ENCODE results near the gene OSBPL5.

Gene OSBPL5

DNA sequence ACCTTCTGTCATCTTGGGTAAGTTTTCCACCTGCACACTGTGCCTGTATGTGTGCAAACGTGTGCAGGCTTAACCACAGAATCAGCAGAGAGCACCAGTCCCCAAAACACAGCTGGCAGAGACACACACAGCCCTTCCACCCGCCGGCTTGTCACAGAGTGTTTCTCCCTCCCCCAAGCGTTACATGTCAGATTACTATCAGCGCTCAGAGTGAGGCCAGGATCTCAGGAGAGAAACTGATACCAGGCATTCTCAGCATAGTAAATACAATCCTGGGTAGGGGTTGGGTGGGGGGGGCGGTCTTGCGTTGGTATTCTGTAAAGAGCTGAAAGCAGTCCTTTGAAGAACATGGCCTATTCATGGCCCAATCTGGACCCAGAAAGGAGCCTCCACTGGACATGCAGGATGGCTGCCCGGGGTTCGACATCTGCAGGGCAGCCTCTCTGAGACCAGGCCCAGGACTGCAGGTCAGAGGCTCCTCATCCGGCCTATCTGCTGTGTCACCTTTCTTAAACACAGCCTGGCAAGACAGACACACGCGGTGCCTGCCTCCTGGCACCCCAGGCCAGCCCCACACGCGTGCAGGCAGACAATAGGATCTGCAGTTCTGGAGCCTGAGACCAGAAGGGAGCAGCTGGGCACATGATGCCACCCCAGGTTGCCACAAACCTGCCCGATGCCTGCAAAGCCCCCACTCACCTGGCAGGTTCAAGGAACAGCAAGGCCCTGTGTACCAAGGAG, 1.7 kb downstream of the OSBPL5 start:
- no peak for DNase-seq (ENCODE audit: low read depth)

DNA sequence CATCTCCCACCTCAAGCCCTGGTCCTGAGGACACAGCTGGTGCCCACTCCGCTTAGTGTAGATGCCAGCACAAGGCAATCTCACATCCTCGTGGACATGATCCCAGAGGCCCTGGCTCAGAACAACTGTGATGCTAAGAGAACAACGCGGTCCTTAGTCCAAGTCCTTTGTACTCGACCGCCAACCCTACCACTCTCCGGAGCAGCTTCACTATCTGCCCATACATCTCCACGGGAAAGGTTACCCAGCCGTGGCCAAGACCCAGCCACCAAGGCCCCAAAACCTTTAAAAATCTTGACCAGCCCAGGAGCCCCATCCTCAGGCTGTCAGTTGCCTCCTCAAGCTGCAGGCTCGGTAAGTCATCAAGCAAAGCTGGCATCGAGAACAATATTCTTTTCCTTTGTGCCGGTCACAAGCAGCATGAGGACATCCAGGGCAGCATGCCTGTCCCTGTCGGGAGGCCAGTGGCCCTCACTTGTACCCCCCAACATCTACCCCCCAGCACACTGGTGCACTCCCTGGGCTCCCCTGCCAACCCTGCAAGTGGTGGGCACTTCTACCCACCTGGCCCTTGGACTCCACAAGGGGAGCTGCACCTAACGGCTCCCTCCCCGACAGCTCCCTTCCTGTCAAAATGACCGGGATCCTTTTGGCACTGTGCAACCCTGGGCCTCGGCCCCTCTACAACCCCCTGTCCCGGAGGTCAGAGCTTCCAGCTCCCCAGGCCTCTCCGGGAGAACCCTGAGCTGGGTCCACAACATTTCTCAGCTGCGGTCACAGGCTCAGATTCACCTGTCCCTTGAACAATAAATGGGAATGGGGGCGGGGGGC, 2.5 kb downstream of the OSBPL5 start:
- no peak for DNase-seq (ENCODE audit: low read depth)

DNA sequence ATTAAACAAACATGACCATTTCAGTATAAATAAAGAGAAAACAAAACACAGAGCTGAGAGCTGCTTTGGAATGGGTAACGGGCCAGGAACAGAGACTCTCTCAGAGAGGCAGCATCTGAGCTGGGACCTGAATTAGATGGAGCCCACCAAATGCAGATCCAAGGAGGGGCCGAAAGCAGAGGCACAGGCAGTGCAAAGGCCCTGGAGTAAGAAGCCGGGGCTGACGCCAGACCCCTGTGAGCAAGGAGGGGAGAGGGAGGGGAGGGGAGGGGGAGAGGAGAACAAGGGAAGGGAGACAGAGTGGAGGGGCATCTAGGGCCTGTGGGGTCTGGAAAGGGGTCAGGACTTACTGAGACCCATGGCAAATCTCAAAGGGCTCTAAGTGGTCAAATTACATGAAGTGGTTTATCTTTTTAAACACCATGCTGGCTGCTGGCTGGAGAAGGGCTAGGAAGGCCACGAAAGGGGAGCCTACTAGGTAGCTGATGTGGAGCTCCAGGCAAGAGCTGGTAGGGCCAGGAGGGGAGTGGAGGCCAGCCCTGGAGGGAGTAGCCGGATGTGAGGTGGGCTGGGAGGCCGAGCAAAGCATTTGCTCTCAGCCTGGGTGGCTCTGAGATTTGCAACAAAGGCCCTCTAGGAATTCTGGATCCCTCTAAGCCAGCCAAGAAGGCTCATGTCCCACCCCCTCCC, 3.2 kb downstream of the OSBPL5 start:
- no peak for DNase-seq (ENCODE audit: low read depth)

DNA sequence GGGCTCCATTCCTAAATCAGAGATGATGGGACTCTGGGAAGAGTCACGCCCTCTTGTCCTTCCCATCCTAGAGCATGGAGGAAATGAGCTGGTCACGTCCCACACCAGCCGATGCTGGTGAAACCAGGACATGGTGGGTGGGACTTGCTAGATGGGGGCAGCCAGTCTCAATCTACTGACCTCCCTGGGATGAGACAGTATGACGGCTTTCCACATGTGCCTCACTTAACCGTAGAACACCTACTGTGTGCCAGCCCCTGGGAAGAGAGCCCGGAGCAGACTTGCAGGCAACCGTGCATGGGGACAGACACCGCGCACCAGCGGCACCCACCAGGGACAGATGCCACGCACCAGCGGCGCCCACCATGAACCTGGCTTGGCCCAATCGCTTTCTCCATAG, 3.8 kb downstream of the OSBPL5 start:
- no peak for DNase-seq (ENCODE audit: low read depth)

DNA sequence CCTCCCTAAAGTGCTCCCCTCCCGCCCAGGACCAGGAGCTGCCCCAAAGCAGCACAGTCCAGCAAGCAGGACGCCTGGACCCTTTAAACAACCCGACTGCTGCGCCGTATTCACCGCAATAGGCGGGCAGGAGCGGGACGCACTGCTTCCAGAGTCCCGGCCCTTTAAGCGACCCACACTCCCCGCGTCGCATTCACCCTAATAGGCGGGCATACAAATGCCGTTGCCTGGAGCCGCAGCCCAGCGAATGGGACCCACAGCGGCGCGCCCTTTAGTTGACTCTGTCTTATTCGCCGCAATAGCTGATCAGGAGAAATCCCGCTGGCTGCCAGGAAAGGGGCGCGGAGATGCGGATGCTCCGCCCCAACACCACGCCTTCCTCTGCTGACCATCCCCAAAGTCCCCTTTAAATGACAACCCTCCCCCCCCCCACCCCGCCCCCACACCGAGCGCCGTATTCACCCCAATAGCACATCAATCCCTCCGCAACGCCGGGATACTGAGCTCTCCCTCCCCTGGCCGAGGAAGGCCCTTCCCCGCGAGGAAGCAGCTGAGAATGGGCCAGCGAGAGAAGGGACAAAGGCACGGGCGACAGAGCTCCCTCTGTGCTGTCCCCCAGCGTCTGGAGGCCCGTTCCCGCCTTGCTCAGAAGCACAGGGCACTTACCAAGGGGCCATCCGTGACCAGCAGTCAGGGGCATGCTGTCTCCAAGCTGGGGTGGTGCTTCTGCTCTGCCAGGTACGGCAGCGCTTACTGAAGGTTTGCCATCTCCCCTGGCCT, 4.7 kb downstream of the OSBPL5 start:
- peak; percentile 77 for DNase-seq (ENCODE audit: low read depth)

DNA sequence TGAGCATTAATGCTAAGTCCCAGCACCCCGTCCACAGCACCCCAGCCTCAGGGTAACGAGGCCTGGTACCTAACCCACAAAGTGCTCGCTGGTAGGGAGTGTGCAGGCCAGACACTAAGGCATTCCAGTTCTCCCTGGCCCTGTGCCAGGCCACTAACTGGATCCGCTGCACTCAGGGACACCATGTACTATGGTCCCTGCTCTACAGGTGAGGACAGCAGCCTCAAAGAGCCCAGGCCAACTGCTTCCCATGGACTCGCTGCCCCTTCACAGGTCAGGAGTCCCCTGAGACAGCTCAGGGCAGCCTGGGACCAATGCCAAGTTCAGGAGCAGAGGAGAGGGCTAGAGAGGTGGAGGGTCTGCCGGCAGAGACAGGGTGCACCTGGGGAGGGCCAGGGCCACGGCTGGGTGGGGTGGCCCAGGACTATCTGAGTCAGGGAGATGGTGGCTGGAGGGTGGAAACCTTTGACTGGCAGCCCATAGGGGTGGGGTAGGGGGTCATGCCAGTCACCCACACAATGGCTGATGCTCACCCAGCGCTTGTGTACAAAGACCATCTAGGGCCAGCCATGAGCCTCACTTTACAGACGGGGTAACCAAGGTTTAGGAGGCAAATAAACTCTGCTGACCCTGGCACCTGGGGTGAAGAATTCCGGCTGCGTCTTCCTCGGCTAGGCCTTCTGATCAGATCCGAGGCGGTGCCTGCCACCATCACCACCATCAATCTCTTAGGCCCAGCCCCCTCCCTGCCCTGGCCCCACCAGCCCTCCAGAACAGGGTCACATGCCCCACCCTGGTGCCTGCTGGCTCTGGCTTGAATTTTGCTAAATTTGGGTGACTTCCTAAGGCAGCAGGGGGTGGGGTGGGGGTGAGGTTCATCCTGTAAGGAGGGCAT, 5.6 kb downstream of the OSBPL5 start:
- DNase-seq (ENCODE audit: low read depth), result no peak

DNA sequence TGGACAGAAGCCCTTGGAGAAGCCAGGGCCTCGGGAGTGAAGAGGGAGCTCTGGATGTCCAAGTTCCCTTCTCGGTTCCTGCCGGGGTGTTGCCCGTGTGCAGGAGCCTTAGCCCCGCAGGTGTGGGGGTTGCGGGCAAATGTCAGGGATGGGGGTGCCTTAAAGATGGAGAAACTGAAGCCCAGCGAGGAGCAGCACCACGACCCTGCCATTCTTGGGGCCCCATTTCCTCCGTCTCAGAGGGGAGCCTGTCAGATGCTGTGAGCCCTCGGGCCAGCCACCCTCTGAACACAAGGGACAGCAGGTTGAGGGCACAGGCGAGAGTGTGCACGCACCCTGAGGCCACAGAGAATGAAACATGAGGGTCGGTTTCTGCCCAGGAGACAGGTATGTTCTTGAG, 6.3 kb downstream of the OSBPL5 start:
- DNase-seq (ENCODE audit: low read depth), result no peak

DNA sequence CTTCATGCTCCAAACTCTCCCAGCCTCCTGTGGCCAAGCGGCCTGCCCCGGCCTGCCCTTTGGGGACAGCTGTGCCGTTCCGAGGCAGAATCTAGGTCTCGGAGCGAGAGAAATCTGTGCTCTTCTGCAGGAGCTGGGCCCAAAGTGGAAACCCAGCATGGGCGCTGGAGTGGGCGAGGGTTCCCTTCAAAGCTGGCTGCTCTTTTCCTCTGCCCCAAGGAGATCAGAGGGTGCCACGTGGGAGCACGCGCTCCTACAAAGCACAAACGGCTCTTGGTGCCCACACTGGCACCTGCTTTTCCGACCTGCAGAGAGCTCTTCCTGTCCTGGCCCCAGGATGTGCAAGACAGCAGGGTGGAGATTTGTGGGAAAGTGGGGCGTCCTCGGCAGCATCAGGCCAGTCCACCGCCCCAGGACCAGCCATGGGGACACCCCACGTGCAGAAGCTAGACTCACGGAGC, 6.9 kb downstream of the OSBPL5 start:
- no peak for DNase-seq (ENCODE audit: low read depth)

DNA sequence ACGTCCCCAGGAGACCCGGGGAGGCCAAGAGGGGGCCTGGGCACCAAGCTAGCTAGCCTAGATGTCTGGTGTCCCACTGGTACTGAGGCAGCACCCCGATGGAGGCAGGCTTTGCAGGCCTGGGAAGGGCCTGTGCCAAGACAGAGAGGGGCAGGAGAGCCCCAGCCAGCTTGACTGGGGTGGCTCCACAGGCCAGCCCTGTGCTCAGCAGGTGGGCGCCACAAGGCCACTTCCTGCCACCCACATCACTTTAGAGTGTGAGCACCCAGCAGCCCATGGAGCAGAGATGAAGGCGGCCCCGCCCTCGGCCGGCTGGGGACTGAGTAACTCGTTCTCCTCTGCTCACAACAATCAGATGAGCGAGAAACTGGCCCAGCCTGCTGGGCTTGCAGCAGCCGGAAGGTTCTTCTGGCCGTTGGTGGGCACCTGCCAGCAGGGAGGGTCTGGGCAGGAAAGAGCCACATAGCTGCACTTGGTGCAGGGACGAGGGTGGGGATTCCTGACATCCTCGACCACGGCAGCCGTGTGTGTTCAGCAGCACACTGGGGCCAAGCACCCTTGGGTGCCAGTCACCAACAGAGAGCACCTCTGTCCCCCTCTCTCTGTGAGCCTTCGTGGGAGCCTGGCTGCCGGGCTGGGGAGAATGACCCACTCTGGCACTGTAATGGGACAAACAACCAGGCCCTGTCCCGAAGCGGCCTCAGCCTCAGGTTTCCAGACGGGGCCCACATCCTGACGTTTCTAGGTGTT, 7.6 kb downstream of the OSBPL5 start:
- no peak for DNase-seq (ENCODE audit: low read depth)

DNA sequence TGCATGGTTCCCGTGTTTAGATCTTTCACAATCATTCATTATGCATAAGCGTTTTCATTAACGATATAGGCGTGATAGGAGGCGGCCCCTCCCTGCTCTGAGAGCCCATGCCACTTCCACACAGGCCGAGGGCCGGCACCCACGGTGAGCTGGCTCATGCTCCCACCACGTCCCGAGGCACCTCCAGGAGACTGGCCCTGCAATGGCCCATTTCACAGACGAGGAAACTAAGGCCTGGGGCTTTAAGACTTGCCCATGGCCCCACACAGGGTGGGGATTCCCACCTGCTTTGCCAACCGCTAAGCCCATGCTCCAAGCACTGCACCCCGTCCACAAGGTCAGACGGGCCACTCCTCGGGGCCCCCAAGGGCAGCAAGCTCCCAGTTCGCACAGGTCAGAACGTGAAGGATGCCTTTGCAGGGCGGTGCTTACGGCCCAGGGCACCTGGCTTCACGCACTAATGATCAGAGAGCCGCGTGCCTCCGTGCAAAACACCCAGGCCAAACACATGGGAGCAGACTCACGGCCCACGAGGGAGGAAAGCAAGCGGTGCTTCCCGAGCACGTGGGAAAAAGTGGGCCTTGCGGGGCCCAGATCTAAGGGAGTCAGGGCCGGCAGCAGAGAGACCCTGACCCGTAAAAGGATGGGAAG, 8.3 kb downstream of the OSBPL5 start:
- DNase-seq (ENCODE audit: low read depth), result no peak

DNA sequence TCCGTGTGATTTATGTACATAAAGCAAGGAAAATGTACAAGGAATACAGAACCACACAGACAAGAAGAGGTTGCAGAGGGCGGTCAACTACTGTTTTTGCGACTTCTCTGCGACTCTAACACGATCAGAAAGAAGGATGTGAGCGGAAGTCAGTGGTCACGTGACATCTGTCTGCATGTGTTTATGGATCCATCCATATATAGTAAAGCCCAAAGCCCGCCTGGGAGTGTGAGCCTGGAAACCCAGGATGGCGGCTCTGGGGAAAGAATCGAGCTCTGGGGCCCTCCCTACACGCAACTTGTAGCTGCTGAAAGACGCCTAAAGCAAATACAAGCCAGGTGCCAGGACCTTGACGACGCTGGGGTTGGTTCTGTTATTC, 8.8 kb downstream of the OSBPL5 start:
- DNase-seq (ENCODE audit: low read depth), result no peak

DNA sequence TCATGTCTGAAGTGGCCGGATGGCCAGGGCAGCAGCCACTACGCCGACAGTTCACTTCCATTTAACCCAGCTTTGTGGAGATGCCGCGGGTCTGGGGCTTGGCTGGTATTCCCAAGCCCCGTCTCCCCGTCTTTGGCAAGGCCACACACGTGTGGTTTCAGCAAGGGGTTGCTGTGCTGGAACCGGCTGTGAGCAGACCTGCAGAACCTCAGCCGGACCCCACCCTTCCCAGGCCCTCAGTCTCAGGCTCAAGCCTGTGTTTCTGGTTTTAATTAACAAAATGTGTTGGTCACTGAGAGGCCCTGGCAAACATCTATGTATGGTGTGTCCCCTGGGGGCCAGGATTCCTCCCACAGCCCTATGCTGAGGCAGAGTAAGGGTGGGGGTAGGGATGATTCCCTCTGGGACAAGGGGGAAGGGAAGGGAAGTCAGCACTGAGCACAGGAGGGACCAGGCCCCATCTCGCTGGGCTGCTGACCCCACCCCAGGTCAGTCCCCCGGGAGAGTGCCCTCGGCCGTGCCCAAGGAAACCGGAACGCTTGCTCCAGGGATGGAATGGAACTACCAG, 9.3 kb downstream of the OSBPL5 start:
- peak; percentile 59 for DNase-seq (ENCODE audit: low read depth)

DNA sequence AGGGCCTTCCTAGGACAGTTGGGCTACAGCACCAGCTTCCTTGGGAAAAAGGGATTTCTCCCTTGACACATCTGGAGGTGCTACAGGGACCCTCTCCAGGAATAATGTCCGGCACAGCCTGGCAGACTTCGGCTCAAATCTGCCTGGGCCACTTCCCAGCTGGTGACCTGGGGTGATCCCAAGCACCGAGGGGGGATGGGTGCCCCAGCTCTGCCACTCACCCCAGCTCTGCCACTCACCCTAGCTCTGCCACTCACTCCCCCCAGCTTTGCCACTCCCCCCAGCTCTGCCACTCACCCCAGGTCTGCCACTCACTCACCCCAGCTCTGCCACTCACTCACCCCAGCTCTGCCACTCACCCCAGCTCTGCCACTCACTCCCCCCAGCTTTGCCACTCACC, 9.9 kb downstream of the OSBPL5 start:
- no peak for DNase-seq (ENCODE audit: low read depth)

DNA sequence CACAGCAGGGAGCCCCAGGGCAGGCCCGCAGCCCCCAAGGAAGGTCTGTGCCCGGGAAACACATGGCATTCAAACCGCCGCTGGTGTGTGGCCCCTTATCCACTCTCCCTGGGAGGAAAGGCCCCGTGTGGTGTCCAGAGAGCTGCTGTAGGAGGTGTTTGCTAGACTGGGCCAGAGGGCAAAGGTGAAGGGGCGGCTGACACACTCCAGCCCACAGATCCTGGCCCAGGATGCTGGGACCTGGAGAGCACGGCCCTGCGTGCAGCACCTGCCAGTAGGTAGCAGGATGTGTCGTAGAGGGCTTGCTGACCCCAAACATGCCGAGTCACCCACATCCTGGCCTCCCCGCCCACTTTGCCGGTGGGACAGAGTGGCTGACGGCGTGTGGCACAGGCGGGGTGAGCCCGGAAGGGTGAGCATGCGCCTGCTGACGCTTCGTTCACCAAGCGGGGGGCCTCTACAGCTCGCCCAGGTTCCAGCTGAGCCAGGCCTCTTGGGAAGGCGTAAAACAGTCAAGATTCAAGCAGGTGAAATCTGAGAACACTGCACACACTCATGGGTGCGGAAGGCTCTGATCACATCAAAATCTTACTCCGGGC, 11.0 kb downstream of the OSBPL5 start:
- no peak for DNase-seq (ENCODE audit: low read depth)

DNA sequence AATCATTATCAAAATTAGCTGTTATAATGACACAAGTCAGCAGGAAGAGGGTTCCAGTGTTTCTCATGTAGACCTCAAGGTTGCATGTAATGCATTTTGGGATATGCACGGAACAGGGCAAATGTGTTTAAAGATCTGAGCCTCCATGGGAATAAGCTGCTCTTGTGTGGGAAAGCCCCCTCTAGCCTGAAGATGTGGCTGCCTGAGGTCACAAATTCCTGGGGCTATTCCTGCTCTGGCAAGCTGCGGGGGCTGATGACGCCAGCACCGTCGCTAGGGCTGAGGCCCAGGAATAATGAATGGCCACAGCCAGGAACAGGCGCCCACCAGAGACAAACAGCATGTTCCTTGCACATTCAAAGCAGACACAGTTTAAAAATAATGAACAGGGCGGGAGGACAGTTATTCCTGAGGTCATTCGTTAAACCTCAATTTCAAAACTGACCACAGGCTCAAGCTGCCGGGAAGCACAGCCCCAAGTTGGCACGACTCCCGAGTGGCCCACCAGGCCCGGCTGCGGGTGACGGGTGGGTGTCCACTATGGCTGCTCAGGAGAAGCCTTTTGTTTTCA, 11.7 kb downstream of the OSBPL5 start:
- peak; percentile 48 for DNase-seq (ENCODE audit: low read depth)

DNA sequence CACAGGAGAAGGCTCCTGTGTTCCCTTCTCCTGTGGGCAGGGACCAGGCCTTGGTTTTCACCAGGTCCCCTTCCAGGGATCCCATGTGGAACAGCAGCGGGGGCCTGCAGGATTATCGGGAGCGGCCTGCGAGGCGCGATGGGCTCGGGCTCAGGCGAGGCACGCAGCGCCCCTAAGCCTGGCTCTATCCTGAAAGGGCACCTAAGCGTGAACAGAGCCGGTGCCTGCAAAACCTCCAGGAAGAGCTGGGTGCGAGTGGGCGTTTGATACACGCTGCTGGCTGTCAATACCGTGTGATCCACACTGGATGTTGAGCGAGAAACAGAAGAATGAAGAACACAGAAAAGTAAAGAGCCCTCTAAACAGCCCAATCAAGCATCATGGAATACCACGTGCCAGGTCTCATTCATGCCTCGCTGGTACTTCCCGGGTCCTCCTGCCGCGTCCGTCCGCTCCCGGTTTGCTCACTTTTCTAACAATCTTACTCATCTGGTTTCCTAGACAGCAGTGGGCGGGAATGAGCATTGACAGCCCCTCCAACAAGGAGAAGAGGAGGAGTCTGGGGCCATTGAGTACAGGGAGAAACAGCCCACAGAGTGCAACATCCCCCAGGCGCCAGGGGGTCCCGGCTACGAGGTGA, 12.5 kb downstream of the OSBPL5 start:
- DNase-seq (ENCODE audit: low read depth), result no peak

DNA sequence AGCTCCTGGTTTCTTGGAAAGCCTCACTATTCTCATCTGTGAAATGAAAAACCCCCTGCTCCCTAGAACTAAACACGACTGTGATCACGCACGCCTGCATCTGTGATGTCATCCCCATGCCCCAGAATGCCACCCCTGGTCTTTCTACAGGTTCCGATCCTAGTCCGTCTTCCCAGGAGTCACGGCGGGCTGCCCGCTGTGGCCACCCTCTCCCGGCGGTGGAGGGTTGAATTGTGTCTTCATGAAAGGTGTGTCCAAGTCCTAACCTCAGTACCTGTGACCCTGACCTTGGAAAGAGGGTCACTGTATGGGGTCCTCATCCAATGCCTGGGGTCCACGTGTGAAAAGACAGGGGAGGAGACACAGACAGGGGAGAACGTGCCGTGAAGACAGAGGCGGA, 14.4 kb downstream of the OSBPL5 start:
- DNase-seq (ENCODE audit: low read depth), result no peak

DNA sequence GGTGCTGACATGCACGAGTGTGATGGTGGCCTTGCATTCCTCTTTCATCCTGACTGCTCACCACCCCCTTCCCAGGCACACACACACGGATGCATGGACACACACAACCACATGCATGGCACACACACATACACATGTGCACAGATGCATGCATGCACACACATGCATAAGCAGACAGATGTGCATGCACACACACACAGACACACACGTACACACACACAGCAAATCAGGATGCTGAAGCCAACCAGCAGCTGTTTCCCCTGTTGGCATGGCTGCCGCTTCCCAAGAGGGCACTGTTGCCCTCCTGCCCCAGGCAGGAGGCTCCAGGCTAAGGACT, 15.3 kb downstream of the OSBPL5 start:
- no peak for DNase-seq (ENCODE audit: low read depth)

Data from GM04504 (cell line).